ENCODE results near the gene ACTMAP.

Gene ACTMAP

GRCh38 chr19:40693896-40694295 is 56.4 kb downstream of the ACTMAP start:
- no peak for DNase-seq (ENCODE audit: low read depth in 2 of 2)

GRCh38 chr19:40693150-40693788 is 57.0 kb downstream of the ACTMAP start:
- DNase-seq (ENCODE audit: low read depth in 2 of 2), result no peak

DNA sequence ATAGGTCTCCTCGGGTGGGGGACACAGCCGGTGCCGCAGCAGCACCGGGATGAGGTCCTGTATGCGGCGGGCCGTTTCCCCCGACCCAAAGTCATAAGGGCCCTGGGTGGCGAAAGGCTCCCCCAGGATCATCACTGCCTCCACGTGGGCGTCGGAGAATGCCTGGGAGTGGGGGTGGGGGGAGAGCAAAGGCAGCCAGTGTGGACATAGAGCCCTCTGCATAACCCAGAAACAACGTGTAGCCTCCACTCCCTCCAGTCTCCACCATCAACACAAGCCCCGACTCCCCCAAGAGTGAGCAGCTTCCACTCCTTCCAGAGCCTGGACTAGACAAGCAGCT is 58.1 kb downstream of the ACTMAP start:
- DNase-seq (ENCODE audit: low read depth in 2 of 2), result no peak

- no peak for DNase-seq (ENCODE audit: low read depth in 2 of 2)
Measured at GRCh38 chr19:40691421-40692211, 58.7 kb downstream of the ACTMAP start.

All from stimulated activated CD8-positive, alpha-beta memory T cell treated with anti-CD3 and anti-CD28 coated beads, Interleukin-2, amount 100 ng/mL, for 1 hour (primary cell).